ENCODE measurements around the gene BTG1.

Gene BTG1

GRCh38 chr12:92130999-92131398, 14.6 kb downstream of the BTG1 start:
- Histone ChIP-seq H3K4me1 (ENCODE audit: insufficient read depth, low read length, severe bottlenecking) (peaks cover 39% of the 10 kb centered on the region), H3K9me2 (ENCODE audit: low read depth, low read length) (no peaks in the 10 kb centered on the region), H4K20me1 (ENCODE audit: insufficient read depth, low read length) (no peaks in the 10 kb centered on the region), H3K9ac (ENCODE audit: low read length) (no peak overlapping the region), H3K9me3 (ENCODE audit: low read length) (no peaks in the 10 kb centered on the region), H3K27ac (ENCODE audit: low read depth, low read length, poor library complexity, severe bottlenecking) (no peak overlapping the region), H3K4me3 (ENCODE audit: low read depth, low read length, poor library complexity, severe bottlenecking) (no peak overlapping the region), H2AFZ (ENCODE audit: low read length) (no peak overlapping the region), H3K79me2 (ENCODE audit: insufficient read depth, low read length) (peaks cover 64% of the 10 kb centered on the region), H3F3A (ENCODE audit: insufficient read depth, low read length) (no peaks in the 10 kb centered on the region; the same call in 1 of the 2 replicates), H3K36me3 (ENCODE audit: insufficient read depth, low read length) (peaks cover 14% of the 10 kb centered on the region; the same call in 1 of the 2 replicates), H3K4me2 (ENCODE audit: low read length) (no peak overlapping the region), H3K27me3 (ENCODE audit: insufficient read depth, low read length) (no peaks in the 10 kb centered on the region)
- TF ChIP-seq CTCF (IDR thresholded peaks at IDR 0.05; ENCODE audit: low read length), result no peak
- no peak for TF ChIP-seq EZH2 (IDR thresholded peaks at IDR 0.05; ENCODE audit: borderline replicate concordance, low read length)

GRCh38 chr12:92129609-92130008, 16.0 kb downstream of the BTG1 start:
- TF ChIP-seq EZH2 (IDR thresholded peaks at IDR 0.05; ENCODE audit: borderline replicate concordance, low read length) (no peak), CTCF (IDR thresholded peaks at IDR 0.05; ENCODE audit: low read length) (no peak)

GRCh38 chr12:92128612-92129011, 17.0 kb downstream of the BTG1 start:
- Histone ChIP-seq H3F3A (ENCODE audit: insufficient read depth, low read length) (no peaks in the 10 kb centered on the region; the same call in 1 of the 2 replicates), H3K9me2 (ENCODE audit: low read depth, low read length) (no peaks in the 10 kb centered on the region), H3K36me3 (ENCODE audit: insufficient read depth, low read length) (0 out of 2 replicates have a peak, but pooled peaks cover 7% of the 10 kb centered on the region), H3K4me2 (ENCODE audit: low read length) (no peak overlapping the region), H3K27ac (ENCODE audit: low read depth, low read length, poor library complexity, severe bottlenecking) (no peak overlapping the region), H2AFZ (ENCODE audit: low read length) (no peak overlapping the region), H3K9me3 (ENCODE audit: low read length) (no peaks in the 10 kb centered on the region), H3K79me2 (ENCODE audit: insufficient read depth, low read length) (peaks cover 46% of the 10 kb centered on the region), H3K27me3 (ENCODE audit: insufficient read depth, low read length) (no peaks in the 10 kb centered on the region), H3K4me1 (ENCODE audit: insufficient read depth, low read length, severe bottlenecking) (peaks cover 27% of the 10 kb centered on the region), H4K20me1 (ENCODE audit: insufficient read depth, low read length) (no peaks in the 10 kb centered on the region), H3K4me3 (ENCODE audit: low read depth, low read length, poor library complexity, severe bottlenecking) (no peak overlapping the region), H3K9ac (ENCODE audit: low read length) (no peak overlapping the region)
- TF ChIP-seq EZH2 (IDR thresholded peaks at IDR 0.05; ENCODE audit: borderline replicate concordance, low read length), result no peak
- no peak for TF ChIP-seq CTCF (IDR thresholded peaks at IDR 0.05; ENCODE audit: low read length)

More at GRCh38 chr12:92129609-92130008, 16.0 kb downstream of the BTG1 start:
- no peak overlapping the region for H3K27ac ChIP-seq (ENCODE audit: low read depth, low read length, poor library complexity, severe bottlenecking)
- H3K4me2 ChIP-seq (ENCODE audit: low read length), result no peak overlapping the region
- no peaks in the 10 kb centered on the region for H4K20me1 ChIP-seq (ENCODE audit: insufficient read depth, low read length)
- H3K9me2 ChIP-seq (ENCODE audit: low read depth, low read length), result no peaks in the 10 kb centered on the region
- no peak overlapping the region for H2AFZ ChIP-seq (ENCODE audit: low read length)
- no peak overlapping the region for H3K4me3 ChIP-seq (ENCODE audit: low read depth, low read length, poor library complexity, severe bottlenecking)
- H3F3A ChIP-seq (ENCODE audit: insufficient read depth, low read length), result no peaks in the 10 kb centered on the region; the same call in 1 of the 2 replicates
- H3K4me1 ChIP-seq (ENCODE audit: insufficient read depth, low read length, severe bottlenecking), result peaks cover 30% of the 10 kb centered on the region
- H3K27me3 ChIP-seq (ENCODE audit: insufficient read depth, low read length), result no peaks in the 10 kb centered on the region
- 0 out of 2 replicates have a peak, but pooled peaks cover 7% of the 10 kb centered on the region for H3K36me3 ChIP-seq (ENCODE audit: insufficient read depth, low read length)
- peaks cover 56% of the 10 kb centered on the region for H3K79me2 ChIP-seq (ENCODE audit: insufficient read depth, low read length)
- H3K9ac ChIP-seq (ENCODE audit: low read length), result no peak overlapping the region
- no peaks in the 10 kb centered on the region for H3K9me3 ChIP-seq (ENCODE audit: low read length)
